ENCODE data around the gene CUEDC1.

Gene CUEDC1

GRCh38 chr17:57877803-57878377 lies 77.3 kb downstream of the CUEDC1 start:
- Histone ChIP-seq H3K36me3 (ENCODE audit: control insufficient read depth, insufficient read depth, low read length) (no peaks in the 10 kb centered on the region), H3K9ac (ENCODE audit: low read depth, low read length) (no peak overlapping the region), H3K9me3 (ENCODE audit: control insufficient read depth, insufficient read depth, low read length) (no peaks in the 10 kb centered on the region), H3K27ac (ENCODE audit: low read depth, low read length) (no peak overlapping the region), H3K4me1 (ENCODE audit: control insufficient read depth, insufficient read depth, low read length) (peaks cover 69% of the 10 kb centered on the region), H3K4me3 (ENCODE audit: low read depth, low read length) (no peak overlapping the region), H3K27me3 (ENCODE audit: control insufficient read depth, insufficient read depth, low read length) (peaks cover 45% of the 10 kb centered on the region)

DNA sequence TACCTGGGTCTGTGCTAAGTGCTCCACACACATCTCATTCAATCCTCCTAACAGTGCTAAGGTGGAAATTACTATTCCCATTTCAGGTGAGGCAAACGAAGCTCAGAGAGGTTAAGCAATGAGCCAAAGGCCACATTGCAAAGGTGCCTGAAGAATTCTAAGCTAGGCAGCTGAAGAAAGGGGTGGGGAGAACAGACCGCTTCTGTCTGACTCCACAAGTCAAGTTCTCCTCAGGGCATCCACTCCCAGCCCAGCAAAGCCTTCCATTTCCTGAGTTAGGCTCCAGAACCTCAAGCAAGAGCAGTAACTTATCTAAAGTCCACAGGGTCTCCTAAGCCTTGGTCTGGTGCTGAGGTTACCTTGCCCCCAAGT lies 78.4 kb downstream of the CUEDC1 start:
- Histone ChIP-seq H3K4me3 (ENCODE audit: low read depth, low read length) (no peak overlapping the region), H3K27me3 (ENCODE audit: control insufficient read depth, insufficient read depth, low read length) (peaks cover 45% of the 10 kb centered on the region), H3K36me3 (ENCODE audit: control insufficient read depth, insufficient read depth, low read length) (no peaks in the 10 kb centered on the region), H3K27ac (ENCODE audit: low read depth, low read length) (no peak overlapping the region), H3K9me3 (ENCODE audit: control insufficient read depth, insufficient read depth, low read length) (no peaks in the 10 kb centered on the region), H3K9ac (ENCODE audit: low read depth, low read length) (no peak overlapping the region), H3K4me1 (ENCODE audit: control insufficient read depth, insufficient read depth, low read length) (peaks cover 67% of the 10 kb centered on the region)

DNA sequence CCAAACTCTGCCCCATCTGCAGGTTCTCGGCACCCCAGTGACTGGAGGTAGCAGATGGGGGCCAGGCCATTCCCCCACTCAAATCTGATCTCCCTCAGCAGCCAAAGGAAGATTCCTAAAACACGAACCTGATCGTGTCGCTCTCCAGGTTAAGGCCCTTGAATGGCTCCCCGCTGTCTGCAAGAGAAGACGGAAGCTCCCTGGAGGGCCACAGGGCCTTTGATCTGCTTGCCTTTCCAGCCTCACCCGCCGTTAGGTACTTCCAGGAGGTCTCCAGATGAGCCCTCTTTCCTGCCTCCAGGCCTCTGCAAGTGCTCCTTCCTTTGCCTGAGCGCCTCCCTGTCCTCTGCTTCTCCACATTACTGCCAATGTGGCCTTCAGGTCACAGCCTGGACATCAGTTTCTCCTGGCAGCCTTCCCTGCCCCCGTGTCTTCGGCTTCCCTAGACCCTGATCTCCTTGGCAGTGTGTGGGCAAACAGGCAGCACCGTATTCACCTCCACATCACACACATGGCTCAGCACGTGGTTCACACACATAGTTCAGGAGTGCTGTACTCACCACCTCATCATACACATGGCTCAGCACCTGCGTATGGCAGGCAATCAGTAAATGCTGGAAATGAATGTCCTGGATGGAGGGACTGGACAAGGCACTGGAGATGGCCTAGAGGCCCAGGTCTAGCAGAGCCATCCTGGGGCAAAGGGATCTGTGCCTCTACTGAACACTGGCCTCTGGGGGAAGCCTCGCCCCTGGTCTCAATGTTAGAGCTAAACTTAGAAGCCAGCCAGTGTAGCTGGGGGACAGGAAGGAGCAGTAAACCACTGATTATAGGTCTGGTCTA lies 79.0 kb downstream of the CUEDC1 start:
- Histone ChIP-seq H3K27me3 (ENCODE audit: control insufficient read depth, insufficient read depth, low read length) (peaks cover 45% of the 10 kb centered on the region), H3K36me3 (ENCODE audit: control insufficient read depth, insufficient read depth, low read length) (no peaks in the 10 kb centered on the region), H3K4me1 (ENCODE audit: control insufficient read depth, insufficient read depth, low read length) (peaks cover 61% of the 10 kb centered on the region), H3K27ac (ENCODE audit: low read depth, low read length) (peak overlapping the region; percentile 97), H3K9ac (ENCODE audit: low read depth, low read length) (no peak overlapping the region), H3K4me3 (ENCODE audit: low read depth, low read length) (no peak overlapping the region), H3K9me3 (ENCODE audit: control insufficient read depth, insufficient read depth, low read length) (no peaks in the 10 kb centered on the region)

- no peaks in the 10 kb centered on the region for H3K36me3 ChIP-seq (ENCODE audit: control insufficient read depth, insufficient read depth, low read length)
- peaks cover 57% of the 10 kb centered on the region for H3K4me1 ChIP-seq (ENCODE audit: control insufficient read depth, insufficient read depth, low read length)
- peaks cover 45% of the 10 kb centered on the region for H3K27me3 ChIP-seq (ENCODE audit: control insufficient read depth, insufficient read depth, low read length)
- H3K9me3 ChIP-seq (ENCODE audit: control insufficient read depth, insufficient read depth, low read length) = no peaks in the 10 kb centered on the region
- 0 out of 2 replicates have a peak overlapping the region, but pooled peaks have one; percentile 24 for H3K9ac ChIP-seq (ENCODE audit: low read depth, low read length)
- H3K4me3 ChIP-seq (ENCODE audit: low read depth, low read length) = peak overlapping the region; percentile 32
- peak overlapping the region; percentile 97 for H3K27ac ChIP-seq (ENCODE audit: low read depth, low read length)
Observed at GRCh38 chr17:57875290-57876022, 79.8 kb downstream of the CUEDC1 start.

DNA sequence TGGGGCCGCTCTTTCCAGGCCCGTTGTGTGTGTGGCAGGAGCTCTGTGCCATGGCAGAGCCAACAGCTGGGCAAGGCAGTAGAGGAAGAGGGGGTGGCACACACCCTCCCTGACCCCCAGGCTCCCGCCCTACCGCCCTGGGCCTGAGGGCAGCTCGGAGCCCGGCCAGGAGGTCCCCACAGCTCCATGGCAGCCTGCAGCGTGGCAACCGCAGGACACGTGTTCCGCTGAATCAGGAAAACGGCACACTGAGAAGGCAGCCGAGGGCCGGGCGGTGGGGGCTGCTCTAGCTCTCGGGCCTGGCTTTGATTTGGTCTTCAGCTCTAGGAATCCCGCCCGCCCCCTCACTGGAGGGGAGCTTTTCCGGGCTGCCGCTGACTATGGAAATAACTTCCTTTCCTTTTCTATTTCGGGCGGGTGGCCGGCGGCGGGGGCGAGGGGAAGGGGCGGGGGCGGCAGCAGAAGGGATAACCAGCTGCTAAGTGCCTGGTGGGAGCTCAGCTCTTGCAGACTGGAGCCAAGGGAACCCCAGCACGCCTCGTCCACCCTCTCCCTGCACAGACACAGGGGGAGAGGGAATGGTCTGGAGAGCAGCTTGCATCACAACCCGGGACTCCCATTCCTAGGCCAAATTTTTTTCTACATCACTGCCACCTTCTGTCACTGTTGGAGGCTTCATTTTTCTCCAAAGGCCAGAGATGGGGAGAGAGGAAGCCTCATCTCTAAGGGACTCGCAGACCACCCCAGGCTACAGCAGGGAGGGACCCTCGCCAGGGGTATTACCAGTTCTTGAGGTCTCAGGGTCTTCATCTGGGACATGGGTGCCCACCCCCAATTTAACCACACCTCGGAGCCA lies 80.5 kb downstream of the CUEDC1 start:
- peak overlapping the region; percentile 32 for H3K4me3 ChIP-seq (ENCODE audit: low read depth, low read length)

DNA sequence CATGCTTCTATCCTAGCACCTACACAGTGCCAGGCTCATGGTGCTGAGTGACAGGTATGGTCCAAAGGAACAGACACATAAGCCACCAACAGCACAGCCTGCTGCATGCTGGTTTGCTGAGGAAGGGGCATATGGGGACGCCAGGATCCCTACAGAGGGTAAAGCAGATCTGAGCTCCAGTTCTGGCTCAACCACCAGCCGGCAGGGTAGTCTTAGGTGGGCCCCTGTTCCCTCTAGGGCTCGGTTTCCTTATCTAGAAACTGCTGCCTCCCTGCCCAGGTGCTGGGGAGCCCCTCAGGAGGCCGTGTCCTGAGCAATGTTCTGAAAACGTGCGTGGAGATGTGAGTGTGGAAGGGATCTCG lies 81.2 kb downstream of the CUEDC1 start:
- Histone ChIP-seq H3K9me3 (ENCODE audit: control insufficient read depth, insufficient read depth, low read length) (no peaks in the 10 kb centered on the region), H3K4me1 (ENCODE audit: control insufficient read depth, insufficient read depth, low read length) (peaks cover 45% of the 10 kb centered on the region), H3K9ac (ENCODE audit: low read depth, low read length) (peak overlapping the region; percentile 42), H3K36me3 (ENCODE audit: control insufficient read depth, insufficient read depth, low read length) (no peaks in the 10 kb centered on the region), H3K27ac (ENCODE audit: low read depth, low read length) (peak overlapping the region; percentile 97), H3K4me3 (ENCODE audit: low read depth, low read length) (no peak overlapping the region), H3K27me3 (ENCODE audit: control insufficient read depth, insufficient read depth, low read length) (peaks cover 55% of the 10 kb centered on the region)

More for the DNA sequence above, 80.5 kb downstream of the CUEDC1 start:
- Histone ChIP-seq H3K36me3 (ENCODE audit: control insufficient read depth, insufficient read depth, low read length) (no peaks in the 10 kb centered on the region), H3K27ac (ENCODE audit: low read depth, low read length) (peak overlapping the region; percentile 97), H3K4me1 (ENCODE audit: control insufficient read depth, insufficient read depth, low read length) (peaks cover 50% of the 10 kb centered on the region), H3K9me3 (ENCODE audit: control insufficient read depth, insufficient read depth, low read length) (no peaks in the 10 kb centered on the region), H3K27me3 (ENCODE audit: control insufficient read depth, insufficient read depth, low read length) (peaks cover 49% of the 10 kb centered on the region), H3K9ac (ENCODE audit: low read depth, low read length) (peak overlapping the region; percentile 42)

DNA sequence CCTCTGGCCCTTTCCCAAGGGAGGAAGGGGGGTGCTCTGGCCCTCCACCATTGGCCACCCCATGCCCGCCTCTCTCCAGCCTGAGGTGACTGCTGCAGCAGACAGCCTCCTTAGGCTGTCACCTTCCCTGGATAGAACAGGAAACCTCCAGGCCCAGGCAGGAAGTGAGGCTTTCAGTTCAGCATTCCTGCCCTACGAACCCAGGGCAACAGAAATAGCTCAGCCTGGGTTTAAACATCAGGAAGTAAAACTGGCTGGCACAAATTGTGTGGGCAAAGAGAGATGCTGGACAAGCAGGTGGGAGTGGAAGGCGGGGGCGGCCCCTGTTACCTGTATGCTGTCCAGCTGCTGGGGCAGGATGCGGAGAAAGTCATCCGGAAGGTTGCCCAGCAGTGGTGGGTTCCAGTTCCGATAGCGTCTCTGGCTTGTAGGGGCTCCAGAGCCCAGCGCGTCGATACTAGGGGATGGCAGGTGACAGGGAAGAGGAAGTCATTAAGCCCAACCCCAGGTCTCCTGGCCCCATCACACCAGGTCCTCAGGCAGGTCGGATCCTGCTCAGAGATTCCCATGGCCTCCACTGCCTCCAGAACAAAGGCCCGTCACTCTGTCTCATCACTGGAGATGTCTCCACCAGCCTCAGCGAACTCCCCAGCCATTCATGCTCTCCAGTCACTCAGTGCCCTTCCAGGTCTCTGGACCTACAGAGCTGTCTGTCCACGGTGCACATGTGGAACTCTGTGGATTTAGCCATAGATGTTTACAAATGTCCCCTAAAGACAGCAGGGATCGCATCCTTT lies 81.8 kb downstream of the CUEDC1 start:
- no peaks in the 10 kb centered on the region for H3K36me3 ChIP-seq (ENCODE audit: control insufficient read depth, insufficient read depth, low read length)
- peaks cover 46% of the 10 kb centered on the region for H3K4me1 ChIP-seq (ENCODE audit: control insufficient read depth, insufficient read depth, low read length)
- peaks cover 55% of the 10 kb centered on the region for H3K27me3 ChIP-seq (ENCODE audit: control insufficient read depth, insufficient read depth, low read length)
- H3K4me3 ChIP-seq (ENCODE audit: low read depth, low read length) = no peak overlapping the region
- no peak overlapping the region for H3K9ac ChIP-seq (ENCODE audit: low read depth, low read length)
- H3K27ac ChIP-seq (ENCODE audit: low read depth, low read length) = peak overlapping the region; percentile 97
- no peaks in the 10 kb centered on the region for H3K9me3 ChIP-seq (ENCODE audit: control insufficient read depth, insufficient read depth, low read length)

GRCh38 chr17:57872536-57872935 lies 82.7 kb downstream of the CUEDC1 start:
- Histone ChIP-seq H3K36me3 (ENCODE audit: control insufficient read depth, insufficient read depth, low read length) (no peaks in the 10 kb centered on the region), H3K27me3 (ENCODE audit: control insufficient read depth, insufficient read depth, low read length) (peaks cover 48% of the 10 kb centered on the region), H3K4me3 (ENCODE audit: low read depth, low read length) (no peak overlapping the region), H3K9me3 (ENCODE audit: control insufficient read depth, insufficient read depth, low read length) (no peaks in the 10 kb centered on the region), H3K9ac (ENCODE audit: low read depth, low read length) (no peak overlapping the region), H3K27ac (ENCODE audit: low read depth, low read length) (no peak overlapping the region), H3K4me1 (ENCODE audit: control insufficient read depth, insufficient read depth, low read length) (peaks cover 47% of the 10 kb centered on the region)

- H3K9me3 ChIP-seq (ENCODE audit: control insufficient read depth, insufficient read depth, low read length) = no peaks in the 10 kb centered on the region
- H3K27me3 ChIP-seq (ENCODE audit: control insufficient read depth, insufficient read depth, low read length) = peaks cover 41% of the 10 kb centered on the region
- peaks cover 47% of the 10 kb centered on the region for H3K4me1 ChIP-seq (ENCODE audit: control insufficient read depth, insufficient read depth, low read length)
- no peak overlapping the region for H3K9ac ChIP-seq (ENCODE audit: low read depth, low read length)
- H3K27ac ChIP-seq (ENCODE audit: low read depth, low read length) = no peak overlapping the region
- H3K36me3 ChIP-seq (ENCODE audit: control insufficient read depth, insufficient read depth, low read length) = no peaks in the 10 kb centered on the region
- H3K4me3 ChIP-seq (ENCODE audit: low read depth, low read length) = no peak overlapping the region
Observed at GRCh38 chr17:57871863-57872262, 83.3 kb downstream of the CUEDC1 start.

GRCh38 chr17:57871155-57871554 lies 84.1 kb downstream of the CUEDC1 start:
- Histone ChIP-seq H3K9me3 (ENCODE audit: control insufficient read depth, insufficient read depth, low read length) (no peaks in the 10 kb centered on the region), H3K4me3 (ENCODE audit: low read depth, low read length) (no peak overlapping the region), H3K27me3 (ENCODE audit: control insufficient read depth, insufficient read depth, low read length) (peaks cover 34% of the 10 kb centered on the region), H3K27ac (ENCODE audit: low read depth, low read length) (no peak overlapping the region), H3K4me1 (ENCODE audit: control insufficient read depth, insufficient read depth, low read length) (peaks cover 40% of the 10 kb centered on the region), H3K36me3 (ENCODE audit: control insufficient read depth, insufficient read depth, low read length) (no peaks in the 10 kb centered on the region), H3K9ac (ENCODE audit: low read depth, low read length) (no peak overlapping the region)

All from HUES48 (cell line).